HEK293T (cell line): ENCODE measurements around the gene TMEM203.

Experiments used
- ARNT ChIP-seq: fragments of 450-650 bp; IDR thresholded peaks from 2 replicates; pipeline ENCODE4 v1.6.1; 2017; ENCODE audit warnings: mild to moderate bottlenecking
- BHLHE40 ChIP-seq: fragments of 450-650 bp; IDR thresholded peaks from 2 replicates; pipeline ENCODE4 v1.6.1; 2016; ENCODE audit warnings: mild to moderate bottlenecking, moderate library complexity, borderline replicate concordance
- CTBP1 ChIP-seq: fragments of 450-650 bp; IDR thresholded peaks from 2 replicates; pipeline ENCODE4 v1.6.1; 2016; ENCODE audit warnings: borderline replicate concordance
- ELF4 ChIP-seq: fragments of 450-650 bp; IDR thresholded peaks from 2 replicates; pipeline ENCODE4 v1.6.1; 2017; ENCODE audit warnings: antibody characterized with exemption
- L3MBTL2 ChIP-seq: fragments of 450-650 bp; conservative IDR thresholded peaks from 2 replicates; pipeline ENCODE4 v1.6.1; 2016; ENCODE audit warnings: mild to moderate bottlenecking
- LEF1 ChIP-seq: fragments of 450-650 bp; IDR thresholded peaks from 2 replicates; pipeline ENCODE4 v1.6.1; 2017; ENCODE audit warnings: mild to moderate bottlenecking, borderline replicate concordance
- NFRKB ChIP-seq: fragments of 450-650 bp; IDR thresholded peaks from 2 replicates; pipeline ENCODE4 v1.6.1; 2016; ENCODE audit warnings: mild to moderate bottlenecking, moderate library complexity
- SP1 ChIP-seq: fragments of 450-650 bp; IDR thresholded peaks from 2 replicates; pipeline ENCODE4 v1.6.1; 2017
- SUZ12 ChIP-seq: fragments of 450-650 bp; IDR thresholded peaks from 2 replicates; pipeline ENCODE4 v1.6.1; 2016; ENCODE audit warnings: mild to moderate bottlenecking
- ZNF384 ChIP-seq: fragments of 450-650 bp; IDR thresholded peaks from 2 replicates; pipeline ENCODE4 v1.6.1; 2016
- TF ChIP-seq, protein P1 (sequence below): fragments of 450-650 bp; IDR thresholded peaks from 2 replicates; pipeline ENCODE4 v1.6.1; 2016

DNA sequence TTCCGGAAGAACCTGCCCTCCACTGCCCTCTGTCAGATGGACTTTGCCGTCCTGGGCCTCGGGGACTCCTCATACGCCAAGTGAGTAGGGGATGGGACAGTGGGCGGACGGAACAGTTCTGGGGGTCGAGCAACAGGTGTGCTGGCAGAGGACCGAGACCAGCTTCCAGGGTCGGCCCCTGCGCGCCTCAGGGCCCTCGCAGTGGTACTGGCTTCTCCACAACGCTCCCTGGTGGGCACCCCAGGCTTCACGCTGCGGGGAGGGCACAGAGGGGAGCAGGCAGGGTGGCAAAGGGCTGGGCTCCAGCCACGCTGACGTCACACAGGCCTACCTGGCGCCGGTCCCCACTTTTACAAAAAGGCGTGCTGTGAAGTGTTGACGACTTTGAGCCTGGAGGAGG is 7.1 kb upstream of the TMEM203 start:
- no peak for TF ChIP-seq L3MBTL2
- TF ChIP-seq ELF4 = no peak
- no peak for TF ChIP-seq ARNT
- no peak for TF ChIP-seq BHLHE40
- TF ChIP-seq CTBP1 = no peak
- no peak for TF ChIP-seq LEF1
- TF ChIP-seq, protein P1, sequence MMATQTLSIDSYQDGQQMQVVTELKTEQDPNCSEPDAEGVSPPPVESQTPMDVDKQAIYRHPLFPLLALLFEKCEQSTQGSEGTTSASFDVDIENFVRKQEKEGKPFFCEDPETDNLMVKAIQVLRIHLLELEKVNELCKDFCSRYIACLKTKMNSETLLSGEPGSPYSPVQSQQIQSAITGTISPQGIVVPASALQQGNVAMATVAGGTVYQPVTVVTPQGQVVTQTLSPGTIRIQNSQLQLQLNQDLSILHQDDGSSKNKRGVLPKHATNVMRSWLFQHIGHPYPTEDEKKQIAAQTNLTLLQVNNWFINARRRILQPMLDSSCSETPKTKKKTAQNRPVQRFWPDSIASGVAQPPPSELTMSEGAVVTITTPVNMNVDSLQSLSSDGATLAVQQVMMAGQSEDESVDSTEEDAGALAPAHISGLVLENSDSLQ = no peak
- TF ChIP-seq SUZ12 = no peak
- TF ChIP-seq NFRKB = no peak
- TF ChIP-seq SP1 = no peak
- no peak for TF ChIP-seq ZNF384
